Right lobe of liver (tissue), 4 donors: ENCODE results near the gene PRDM13.

Experiments used
- CTCF ChIP-seq, 4 donors: fragments of 200-600 bp in 3 of 4; fragments of 450-650 bp in 1 of 4; IDR thresholded peaks; one replicate each; pipeline versions ENCODE4 v1.5.1 to v1.8.0; 2016 to 2022; ENCODE audit warnings: antibody characterized with exemption in 4 of 4, mild to moderate bottlenecking in 2 of 4
- POLR2A ChIP-seq: fragments of 450-650 bp; IDR thresholded peaks from one replicate; pipeline ENCODE4 v1.6.1; 2017; ENCODE audit warnings: antibody characterized with exemption, mild to moderate bottlenecking
- donor health status: DM: no; HTN: no; CAD: no.
- donor health status: DM: no; HTN: no; CAD: no.
- donor health status: DM: no; HTN: yes; CAD: no.

GRCh38 chr6:99613409-99613704, 6.7 kb downstream of the PRDM13 start:
- TF ChIP-seq CTCF (IDR thresholded peaks at IDR 0.05) (peak; percentile 9 to 45 (median 30)), POLR2A (no peak)
